K562 (cell line): ENCODE data around the gene CFAP70. TPM values are rescaled to one million over a fixed set of nuclear protein-coding genes. Genes with fewer than 3 reads are reported as not detected.

ENCODE experiments used
- CHCHD3 ChIP-seq: fragments of 250-450 bp; sonication (Bioruptor Pico); IDR thresholded peaks from 2 replicates; pipeline ENCODE4 v2.1.2; 2022; ENCODE audit warnings: mild to moderate bottlenecking
- DEAF1 ChIP-seq: fragments of 450-650 bp; formaldehyde crosslinking; IDR thresholded peaks from 2 replicates; pipeline ENCODE4 v1.4.0; 2020; ENCODE audit warnings: mild to moderate bottlenecking, moderate library complexity
- HNRNPK ChIP-seq: fragments of 200-400 bp; formaldehyde crosslinking; IDR thresholded peaks from one replicate; pipeline ENCODE4 v1.6.1; 2018; ENCODE audit warnings: mild to moderate bottlenecking, low read depth, low read length; ENCODE audit not compliant: poor library complexity, severe bottlenecking
- IRF9 ChIP-seq: fragments of 450-650 bp; IDR thresholded peaks from 2 replicates; pipeline ENCODE4 v1.6.1; 2016; ENCODE audit warnings: missing biosample characterization, missing genetic modification characterization
- KLF6 ChIP-seq: fragments of 250-450 bp; sonication (Bioruptor Pico); IDR thresholded peaks from 2 replicates; pipeline ENCODE4 v1.4.0; 2020; ENCODE audit warnings: mild to moderate bottlenecking, moderate library complexity, borderline replicate concordance
- MECOM ChIP-seq: fragments of 250-450 bp; sonication (Bioruptor Pico); IDR thresholded peaks from 2 replicates; pipeline ENCODE4 v1.8.0; 2022; ENCODE audit warnings: inconsistent platforms
- NR4A1 ChIP-seq, 2 experiments: fragments of 250-450 bp in 1 of 2; fragments of 450-650 bp in 1 of 2; sonication (Bioruptor Pico) in 1 of 2; IDR thresholded peaks; 2 replicates each; pipeline versions ENCODE4 v1.4.0 to v1.6.1; 2016 to 2020; ENCODE audit warnings: mild to moderate bottlenecking in 2 of 2, missing compliant biosample characterization in 1 of 2, missing genetic modification characterization in 1 of 2, moderate library complexity in 1 of 2
- PREB ChIP-seq: sonication (generic); formaldehyde crosslinking; IDR thresholded peaks from 2 replicates; pipeline ENCODE4 v1.8.1; 2023; ENCODE audit warnings: mild to moderate bottlenecking, missing genetic modification reagents
- PTTG1 ChIP-seq: fragments of 450-650 bp; IDR thresholded peaks from 2 replicates; pipeline ENCODE4 v1.6.1; 2016; ENCODE audit warnings: low read depth, mild to moderate bottlenecking, missing genetic modification characterization, missing compliant biosample characterization
- SIN3B ChIP-seq: fragments of 450-650 bp; IDR thresholded peaks from 2 replicates; pipeline ENCODE4 v1.6.1; 2017; ENCODE audit warnings: low read depth, mild to moderate bottlenecking, moderate library complexity
- ZNF121 ChIP-seq: sonication (generic); formaldehyde crosslinking; conservative IDR thresholded peaks from 2 replicates; pipeline ENCODE4 v1.8.0; 2022; ENCODE audit warnings: missing genetic modification reagents
- ZNF324 ChIP-seq: fragments of 250-450 bp; sonication (Bioruptor Pico); IDR thresholded peaks from 2 replicates; pipeline ENCODE4 v1.4.0; 2020; ENCODE audit warnings: mild to moderate bottlenecking
- ZNF584 ChIP-seq: fragments of 200-800 bp; sonication (Bioruptor generic); IDR thresholded peaks from 2 replicates; pipeline ENCODE4 v1.6.1; 2016; ENCODE audit warnings: low read depth, mild to moderate bottlenecking, missing genetic modification characterization, missing compliant biosample characterization
- polyA plus RNA-seq, 8 experiments: library from polyadenylated mRNA; depleted of rRNA in 4 of 8; stranded (reverse) in 5 of 8; unstranded in 3 of 8; fragments of >200 nt; fragmentation: Nextera tagmentation in 2 of 8; fragmentation: Illumina TruSeq in 1 of 8; extraction: Ambion mirVana in 2 of 8; extraction: Trizol in 1 of 8; gene quantifications; 2 replicates each; pipeline versions ENCODE4 v1.2.1 to v1.2.3, GENCODE V29; 2011 to 2014; ENCODE audit warnings: inconsistent platforms in 1 of 8, missing spikeins in 1 of 8
- total RNA-seq, 7 experiments: library from RNA; depleted of rRNA in 6 of 7; stranded (reverse); fragments of >200 nt in 6 of 7; fragmentation: Illumina TruSeq in 2 of 7; extraction: Trizol in 2 of 7; gene quantifications; 2 replicates each; pipeline versions ENCODE4 v1.2.1 to v1.2.3, GENCODE V29; 2011 to 2021; ENCODE audit warnings: low replicate concordance in 1 of 7
- TF ChIP-seq, protein P1 (sequence below): fragments of 450-650 bp; IDR thresholded peaks from 2 replicates; pipeline ENCODE4 v1.6.1; 2018; ENCODE audit warnings: mild to moderate bottlenecking, low read depth; ENCODE audit not compliant: partially characterized antibody
- TF ChIP-seq, protein P2 (sequence below): sonication (generic); formaldehyde crosslinking; IDR thresholded peaks from 2 replicates; pipeline ENCODE4 v1.8.1; 2023; ENCODE audit warnings: missing genetic modification reagents, mild to moderate bottlenecking, borderline replicate concordance

CFAP70 gene
- total and polyA plus RNA-seq, 9 of the 15 experiments (the other 6 are each of a cell fraction or from before 2014, with no cell fraction given) = 0.27 to 1.6 (median 0.86) TPM

GRCh38 chr10:73261362-73261995 lies 97.2 kb downstream of the CFAP70 start (continued):
- TF ChIP-seq SIN3B (no peak), NR4A1 (CRISPR knock-in tag; IDR thresholded peaks at IDR 0.05) (no peak), NR4A1 (tag; IDR thresholded peaks at IDR 0.05) (no peak), ZNF324 (CRISPR knock-in tag) (no peak), ZNF584 (CRISPR knock-in tag) (peak; percentile 44; the same call in 1 of the 2 replicates), MECOM (CRISPR knock-in tag) (no peak), DEAF1 (CRISPR knock-in tag) (no peak), HNRNPK (no peak), KLF6 (CRISPR knock-in tag) (0 out of 2 replicates have a peak, but pooled peaks have one; percentile 18), PREB (no peak), ZNF121 (no peak), PTTG1 (tag) (0 out of 2 replicates have a peak, but pooled peaks have one; percentile 46), IRF9 (tag) (peak; percentile 29; the same call in 1 of the 2 replicates), CHCHD3 (CRISPR knock-in tag) (no peak)
- TF ChIP-seq, protein P1, sequence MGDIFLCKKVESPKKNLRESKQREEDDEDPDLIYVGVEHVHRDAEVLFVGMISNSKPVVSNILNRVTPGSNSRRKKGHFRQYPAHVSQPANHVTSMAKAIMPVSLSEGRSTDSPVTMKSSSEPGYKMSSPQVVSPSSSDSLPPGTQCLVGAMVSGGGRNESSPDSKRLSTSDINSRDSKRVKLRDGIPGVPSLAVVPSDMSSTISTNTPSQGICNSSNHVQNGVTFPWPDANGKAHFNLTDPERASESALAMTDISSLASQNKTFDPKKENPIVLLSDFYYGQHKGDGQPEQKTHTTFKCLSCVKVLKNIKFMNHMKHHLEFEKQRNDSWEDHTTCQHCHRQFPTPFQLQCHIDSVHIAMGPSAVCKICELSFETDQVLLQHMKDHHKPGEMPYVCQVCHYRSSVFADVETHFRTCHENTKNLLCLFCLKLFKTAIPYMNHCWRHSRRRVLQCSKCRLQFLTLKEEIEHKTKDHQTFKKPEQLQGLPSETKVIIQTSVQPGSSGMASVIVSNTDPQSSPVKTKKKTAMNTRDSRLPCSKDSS = no peak
- TF ChIP-seq, protein P2, sequence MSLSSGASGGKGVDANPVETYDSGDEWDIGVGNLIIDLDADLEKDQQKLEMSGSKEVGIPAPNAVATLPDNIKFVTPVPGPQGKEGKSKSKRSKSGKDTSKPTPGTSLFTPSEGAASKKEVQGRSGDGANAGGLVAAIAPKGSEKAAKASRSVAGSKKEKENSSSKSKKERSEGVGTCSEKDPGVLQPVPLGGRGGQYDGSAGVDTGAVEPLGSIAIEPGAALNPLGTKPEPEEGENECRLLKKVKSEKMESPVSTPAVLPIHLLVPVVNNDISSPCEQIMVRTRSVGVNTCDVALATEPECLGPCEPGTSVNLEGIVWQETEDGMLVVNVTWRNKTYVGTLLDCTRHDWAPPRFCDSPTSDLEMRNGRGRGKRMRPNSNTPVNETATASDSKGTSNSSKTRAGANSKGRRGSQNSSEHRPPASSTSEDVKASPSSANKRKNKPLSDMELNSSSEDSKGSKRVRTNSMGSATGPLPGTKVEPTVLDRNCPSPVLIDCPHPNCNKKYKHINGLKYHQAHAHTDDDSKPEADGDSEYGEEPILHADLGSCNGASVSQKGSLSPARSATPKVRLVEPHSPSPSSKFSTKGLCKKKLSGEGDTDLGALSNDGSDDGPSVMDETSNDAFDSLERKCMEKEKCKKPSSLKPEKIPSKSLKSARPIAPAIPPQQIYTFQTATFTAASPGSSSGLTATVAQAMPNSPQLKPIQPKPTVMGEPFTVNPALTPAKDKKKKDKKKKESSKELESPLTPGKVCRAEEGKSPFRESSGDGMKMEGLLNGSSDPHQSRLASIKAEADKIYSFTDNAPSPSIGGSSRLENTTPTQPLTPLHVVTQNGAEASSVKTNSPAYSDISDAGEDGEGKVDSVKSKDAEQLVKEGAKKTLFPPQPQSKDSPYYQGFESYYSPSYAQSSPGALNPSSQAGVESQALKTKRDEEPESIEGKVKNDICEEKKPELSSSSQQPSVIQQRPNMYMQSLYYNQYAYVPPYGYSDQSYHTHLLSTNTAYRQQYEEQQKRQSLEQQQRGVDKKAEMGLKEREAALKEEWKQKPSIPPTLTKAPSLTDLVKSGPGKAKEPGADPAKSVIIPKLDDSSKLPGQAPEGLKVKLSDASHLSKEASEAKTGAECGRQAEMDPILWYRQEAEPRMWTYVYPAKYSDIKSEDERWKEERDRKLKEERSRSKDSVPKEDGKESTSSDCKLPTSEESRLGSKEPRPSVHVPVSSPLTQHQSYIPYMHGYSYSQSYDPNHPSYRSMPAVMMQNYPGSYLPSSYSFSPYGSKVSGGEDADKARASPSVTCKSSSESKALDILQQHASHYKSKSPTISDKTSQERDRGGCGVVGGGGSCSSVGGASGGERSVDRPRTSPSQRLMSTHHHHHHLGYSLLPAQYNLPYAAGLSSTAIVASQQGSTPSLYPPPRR (CRISPR knock-in tag) = no peak
